T-helper 17 cell (primary cell): ENCODE measurements around the gene UPF1. TPM values are rescaled to one million over a fixed set of nuclear protein-coding genes. Genes with fewer than 3 reads are reported as not detected.
A peak's percentile ranks its signal among the peaks of the same experiment; 100 is the strongest.
"Not testable (repeated sequence)": the region's sequence is repeated elsewhere in the genome, so short reads cannot be mapped to it uniquely, and the experiment has no call there.

Experiments
- ATAC-seq: fragments of 150-1000 bp; cut with Tn5 transposase; 2 replicates; pipeline ENCODE4 v1.10.0; 2021; ENCODE audit warnings: mild to moderate bottlenecking, moderate library complexity
- DNase-seq, 3 donors: peaks; one replicate each; pipeline versions ENCODE4 v3.0.0 to v3.0.0-alpha.2; 2020 to 2021
- H3K9me3 ChIP-seq: one replicate; pipeline ENCODE4 v1.7.0; 2013; ENCODE audit warnings: low read length, mild to moderate bottlenecking; ENCODE audit not compliant: control insufficient read depth, poor library complexity, severe bottlenecking
- H3K27ac Mint-ChIP-seq: one replicate; pipeline ENCODE4 v1.8.0; 2022; ENCODE audit warnings: mild to moderate bottlenecking, moderate library complexity, mixed read lengths
- H3K27me3 Mint-ChIP-seq: one replicate; pipeline ENCODE4 v1.8.0; 2022; ENCODE audit warnings: mixed read lengths
- H3K36me3 Mint-ChIP-seq: one replicate; pipeline ENCODE4 v1.8.0; 2022; ENCODE audit warnings: low read depth, mixed read lengths
- H3K4me1 Mint-ChIP-seq: one replicate; pipeline ENCODE4 v1.8.0; 2022; ENCODE audit warnings: mild to moderate bottlenecking, mixed read lengths
- H3K4me3 Mint-ChIP-seq: one replicate; pipeline ENCODE4 v1.8.0; 2022; ENCODE audit warnings: mild to moderate bottlenecking, moderate library complexity, mixed read lengths
- total RNA-seq, 4 donors: library from RNA in 2 of 4; stranded (reverse) in 2 of 4; gene quantifications; one replicate each; pipeline ENCODE4 v1.2.3 and lab custom pipeline; 2022 to 2026

Gene UPF1
- total RNA-seq, 2 donors from 2014 or later = 135 to 143 TPM

GRCh38 chr19:18807861-18808331, 23.9 kb upstream of the UPF1 start:
- peaks cover 26% of the 10 kb centered on the region for H3K27me3 Mint-ChIP-seq
- DNase-seq = no peak
- no peak overlapping the region for H3K27ac Mint-ChIP-seq
- peaks cover 3% of the 10 kb centered on the region for H3K4me1 Mint-ChIP-seq
- no peak overlapping the region for H3K4me3 Mint-ChIP-seq
- H3K36me3 Mint-ChIP-seq = peaks cover 6% of the 10 kb centered on the region
- no peak for ATAC-seq
- H3K9me3 ChIP-seq = no peaks in the 10 kb centered on the region

GRCh38 chr19:18809149-18809868, 22.4 kb upstream of the UPF1 start:
- DNase-seq = no peak
- H3K4me3 Mint-ChIP-seq = peak overlapping the region; percentile 71
- H3K9me3 ChIP-seq = no peaks in the 10 kb centered on the region
- H3K27ac Mint-ChIP-seq = no peak overlapping the region
- no peak for ATAC-seq
- H3K27me3 Mint-ChIP-seq = peaks cover 22% of the 10 kb centered on the region
- no peaks in the 10 kb centered on the region for H3K36me3 Mint-ChIP-seq
- H3K4me1 Mint-ChIP-seq = peaks cover 3% of the 10 kb centered on the region

- H3K9me3 ChIP-seq, ATAC-seq, H3K27ac Mint-ChIP-seq, H3K36me3 Mint-ChIP-seq, H3K4me1 Mint-ChIP-seq, DNase-seq, H3K4me3 Mint-ChIP-seq: not testable (repeated sequence)
- peaks cover 22% of the 10 kb centered on the region for H3K27me3 Mint-ChIP-seq
Observed at GRCh38 chr19:18811638-18812037, 20.1 kb upstream of the UPF1 start.

- no peak for DNase-seq
- H3K9me3 ChIP-seq = no peaks in the 10 kb centered on the region
- no peak for ATAC-seq
- peaks cover 16% of the 10 kb centered on the region for H3K27me3 Mint-ChIP-seq
- H3K4me3 Mint-ChIP-seq = no peak overlapping the region
- H3K4me1 Mint-ChIP-seq = peaks cover 3% of the 10 kb centered on the region
- no peak overlapping the region for H3K27ac Mint-ChIP-seq
- no peaks in the 10 kb centered on the region for H3K36me3 Mint-ChIP-seq
Observed at GRCh38 chr19:18814063-18814462, 17.7 kb upstream of the UPF1 start.

- no peak overlapping the region for H3K4me3 Mint-ChIP-seq
- H3K27me3 Mint-ChIP-seq = peaks cover 9% of the 10 kb centered on the region
- no peaks in the 10 kb centered on the region for H3K4me1 Mint-ChIP-seq
- no peaks in the 10 kb centered on the region for H3K36me3 Mint-ChIP-seq
- DNase-seq = no peak
- no peaks in the 10 kb centered on the region for H3K9me3 ChIP-seq
- no peak overlapping the region for H3K27ac Mint-ChIP-seq
- ATAC-seq = no peak
Observed at GRCh38 chr19:18815673-18816072, 16.1 kb upstream of the UPF1 start.

- not testable (repeated sequence) for H3K4me1 Mint-ChIP-seq, H3K27ac Mint-ChIP-seq, H3K36me3 Mint-ChIP-seq, DNase-seq, H3K9me3 ChIP-seq, ATAC-seq, H3K4me3 Mint-ChIP-seq, H3K27me3 Mint-ChIP-seq
Observed at GRCh38 chr19:18816645-18817044, 15.1 kb upstream of the UPF1 start.

- Mint-ChIP-seq H3K27me3 (peaks cover 5% of the 10 kb centered on the region), H3K27ac (no peak overlapping the region), H3K4me1 (no peaks in the 10 kb centered on the region), H3K4me3 (no peak overlapping the region), H3K36me3 (no peaks in the 10 kb centered on the region)
- no peak for DNase-seq
- no peaks in the 10 kb centered on the region for H3K9me3 ChIP-seq
- ATAC-seq = no peak
Observed at GRCh38 chr19:18817574-18817973, 14.2 kb upstream of the UPF1 start.

GRCh38 chr19:18828786-18829185, 3.0 kb upstream of the UPF1 start:
- no peaks in the 10 kb centered on the region for H3K36me3 Mint-ChIP-seq
- no peak for ATAC-seq
- peaks cover 13% of the 10 kb centered on the region for H3K27me3 Mint-ChIP-seq
- peaks cover 11% of the 10 kb centered on the region for H3K4me1 Mint-ChIP-seq
- H3K27ac Mint-ChIP-seq = no peak overlapping the region
- H3K9me3 ChIP-seq = no peaks in the 10 kb centered on the region
- no peak overlapping the region for H3K4me3 Mint-ChIP-seq
- DNase-seq = no peak

GRCh38 chr19:18830488-18830887, 1.3 kb upstream of the UPF1 start:
- DNase-seq (no peak), ATAC-seq (no peak)
- peaks cover 9% of the 10 kb centered on the region for H3K27me3 Mint-ChIP-seq
- peaks cover 25% of the 10 kb centered on the region for H3K4me1 Mint-ChIP-seq
- H3K36me3 Mint-ChIP-seq = peaks cover 2% of the 10 kb centered on the region
- H3K9me3 ChIP-seq = no peaks in the 10 kb centered on the region
- no peak overlapping the region for H3K4me3 Mint-ChIP-seq
- H3K27ac Mint-ChIP-seq = peak overlapping the region; percentile 4

- DNase-seq (peak in 1 of 3 donors; percentile 41), ATAC-seq (peak; percentile 51)
- peaks cover 2% of the 10 kb centered on the region for H3K36me3 Mint-ChIP-seq
- no peaks in the 10 kb centered on the region for H3K9me3 ChIP-seq
- H3K4me1 Mint-ChIP-seq = peaks cover 37% of the 10 kb centered on the region
- peak overlapping the region; percentile 95 for H3K27ac Mint-ChIP-seq
- H3K27me3 Mint-ChIP-seq = peaks cover 6% of the 10 kb centered on the region
- peak overlapping the region; percentile 95 for H3K4me3 Mint-ChIP-seq
Observed at GRCh38 chr19:18832306-18833140, 764 bp downstream of the UPF1 start.

GRCh38 chr19:18833141-18833476, 1.4 kb downstream of the UPF1 start:
- peak overlapping the region; percentile 95 for H3K4me3 Mint-ChIP-seq
- no peaks in the 10 kb centered on the region for H3K9me3 ChIP-seq
- H3K27me3 Mint-ChIP-seq = peaks cover 6% of the 10 kb centered on the region
- H3K27ac Mint-ChIP-seq = peak overlapping the region; percentile 95
- no peak for ATAC-seq
- peaks cover 42% of the 10 kb centered on the region for H3K4me1 Mint-ChIP-seq
- H3K36me3 Mint-ChIP-seq = peaks cover 2% of the 10 kb centered on the region
- no peak for DNase-seq

- H3K9me3 ChIP-seq = no peaks in the 10 kb centered on the region
- H3K4me3 Mint-ChIP-seq = peak overlapping the region; percentile 95
- H3K27me3 Mint-ChIP-seq = no peaks in the 10 kb centered on the region
- H3K4me1 Mint-ChIP-seq = peaks cover 46% of the 10 kb centered on the region
- no peak for ATAC-seq
- H3K36me3 Mint-ChIP-seq = peaks cover 2% of the 10 kb centered on the region
- H3K27ac Mint-ChIP-seq = peak overlapping the region; percentile 95
- no peak for DNase-seq
Observed at GRCh38 chr19:18833849-18834643, 2.3 kb downstream of the UPF1 start.

GRCh38 chr19:18834644-18834984, 2.9 kb downstream of the UPF1 start:
- H3K27me3 Mint-ChIP-seq = no peaks in the 10 kb centered on the region
- H3K9me3 ChIP-seq = no peaks in the 10 kb centered on the region
- H3K27ac Mint-ChIP-seq = peak overlapping the region; percentile 95
- H3K4me3 Mint-ChIP-seq = peak overlapping the region; percentile 95
- peaks cover 46% of the 10 kb centered on the region for H3K4me1 Mint-ChIP-seq
- H3K36me3 Mint-ChIP-seq = peaks cover 2% of the 10 kb centered on the region
- DNase-seq (no peak), ATAC-seq (no peak)
